Measurements from ENCODE around the gene CAPN15.

CAPN15 gene

GRCh38 chr16:580141-580945, 52.8 kb downstream of the CAPN15 start:
- Histone ChIP-seq H3K36me3 (ENCODE audit: control insufficient read depth, low read depth, low read length) (no peaks in the 10 kb centered on the region), H3K9me3 (ENCODE audit: control insufficient read depth, low read depth, low read length) (no peaks in the 10 kb centered on the region), H3K4me1 (ENCODE audit: control insufficient read depth, low read depth, low read length) (peaks cover 11% of the 10 kb centered on the region), H3K27me3 (ENCODE audit: control insufficient read depth, insufficient read depth, low read length) (peaks cover 2% of the 10 kb centered on the region), H3K9ac (ENCODE audit: low read length) (no peak overlapping the region), H3K27ac (ENCODE audit: low read length) (no peak overlapping the region), H3K4me3 (ENCODE audit: low read length) (no peak overlapping the region)

DNA sequence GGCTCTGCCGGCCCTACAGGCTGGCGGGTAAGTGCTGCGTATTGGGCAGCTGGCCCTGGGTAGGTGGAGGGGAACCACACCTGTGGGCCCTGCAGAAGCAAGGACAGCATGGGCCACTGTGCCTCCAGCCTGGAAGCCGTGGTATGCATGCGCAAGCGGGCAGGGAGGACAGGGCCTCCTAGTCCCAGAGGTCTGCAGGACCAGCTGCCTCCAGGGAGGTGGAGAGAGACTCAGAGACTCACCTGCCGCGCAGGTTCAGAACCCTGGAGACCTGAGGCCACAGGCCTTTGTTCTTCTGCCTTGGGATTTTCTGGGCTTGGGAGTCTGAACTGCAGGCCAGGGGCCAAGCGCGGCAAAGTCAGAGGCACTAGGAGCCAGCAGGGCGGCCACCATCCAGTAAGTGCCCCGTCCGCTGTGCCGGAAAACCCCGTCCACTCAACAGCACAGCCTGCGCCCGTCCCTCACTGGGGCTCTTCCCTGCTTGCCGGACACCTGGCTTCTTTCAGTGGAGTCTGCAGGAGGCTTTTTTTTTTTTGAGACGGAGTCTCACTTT, 53.5 kb downstream of the CAPN15 start:
- Histone ChIP-seq H3K9me3 (ENCODE audit: control insufficient read depth, low read depth, low read length) (no peaks in the 10 kb centered on the region), H3K36me3 (ENCODE audit: control insufficient read depth, low read depth, low read length) (no peaks in the 10 kb centered on the region), H3K4me3 (ENCODE audit: low read length) (no peak overlapping the region), H3K27me3 (ENCODE audit: control insufficient read depth, insufficient read depth, low read length) (peaks cover 9% of the 10 kb centered on the region), H3K27ac (ENCODE audit: low read length) (no peak overlapping the region), H3K9ac (ENCODE audit: low read length) (no peak overlapping the region), H3K4me1 (ENCODE audit: control insufficient read depth, low read depth, low read length) (peaks cover 11% of the 10 kb centered on the region)

GRCh38 chr16:582218-582613, 54.7 kb downstream of the CAPN15 start:
- Histone ChIP-seq H3K36me3 (ENCODE audit: control insufficient read depth, low read depth, low read length) (no peaks in the 10 kb centered on the region), H3K27ac (ENCODE audit: low read length) (no peak overlapping the region), H3K4me3 (ENCODE audit: low read length) (no peak overlapping the region), H3K9me3 (ENCODE audit: control insufficient read depth, low read depth, low read length) (no peaks in the 10 kb centered on the region), H3K4me1 (ENCODE audit: control insufficient read depth, low read depth, low read length) (peaks cover 11% of the 10 kb centered on the region), H3K27me3 (ENCODE audit: control insufficient read depth, insufficient read depth, low read length) (peaks cover 21% of the 10 kb centered on the region), H3K9ac (ENCODE audit: low read length) (no peak overlapping the region)

GRCh38 chr16:582614-583331, 55.3 kb downstream of the CAPN15 start:
- Histone ChIP-seq H3K36me3 (ENCODE audit: control insufficient read depth, low read depth, low read length) (no peaks in the 10 kb centered on the region), H3K27ac (ENCODE audit: low read length) (no peak overlapping the region), H3K9ac (ENCODE audit: low read length) (no peak overlapping the region), H3K4me3 (ENCODE audit: low read length) (no peak overlapping the region), H3K27me3 (ENCODE audit: control insufficient read depth, insufficient read depth, low read length) (peaks cover 26% of the 10 kb centered on the region), H3K9me3 (ENCODE audit: control insufficient read depth, low read depth, low read length) (no peaks in the 10 kb centered on the region), H3K4me1 (ENCODE audit: control insufficient read depth, low read depth, low read length) (peaks cover 11% of the 10 kb centered on the region)

DNA sequence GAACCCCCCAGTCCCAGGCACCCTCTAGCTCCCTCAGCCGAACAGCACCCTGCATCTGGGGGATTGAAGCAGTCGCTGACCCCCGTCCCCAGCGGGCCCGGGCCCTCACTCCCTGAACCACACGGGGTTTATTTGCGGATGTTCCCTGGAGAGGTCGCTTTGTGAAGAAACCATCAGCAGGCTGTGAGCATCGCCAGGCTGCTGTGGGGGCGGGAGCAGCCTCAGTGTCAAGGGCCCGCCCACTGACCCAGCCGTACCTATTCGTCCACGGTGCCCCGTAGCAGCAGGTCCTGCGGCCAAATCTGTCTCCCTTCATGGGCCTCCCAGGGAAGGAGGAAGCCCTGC, 55.9 kb downstream of the CAPN15 start:
- H3K9me3 ChIP-seq (ENCODE audit: control insufficient read depth, low read depth, low read length) = no peaks in the 10 kb centered on the region
- H3K36me3 ChIP-seq (ENCODE audit: control insufficient read depth, low read depth, low read length) = no peaks in the 10 kb centered on the region
- peaks cover 11% of the 10 kb centered on the region for H3K4me1 ChIP-seq (ENCODE audit: control insufficient read depth, low read depth, low read length)
- peaks cover 27% of the 10 kb centered on the region for H3K27me3 ChIP-seq (ENCODE audit: control insufficient read depth, insufficient read depth, low read length)
- H3K9ac ChIP-seq (ENCODE audit: low read length) = no peak overlapping the region
- H3K27ac ChIP-seq (ENCODE audit: low read length) = no peak overlapping the region
- no peak overlapping the region for H3K4me3 ChIP-seq (ENCODE audit: low read length)

GRCh38 chr16:583815-584591, 56.5 kb downstream of the CAPN15 start:
- H3K4me3 ChIP-seq (ENCODE audit: low read length) = peak overlapping the region; percentile 21
- no peaks in the 10 kb centered on the region for H3K36me3 ChIP-seq (ENCODE audit: control insufficient read depth, low read depth, low read length)
- no peak overlapping the region for H3K27ac ChIP-seq (ENCODE audit: low read length)
- H3K4me1 ChIP-seq (ENCODE audit: control insufficient read depth, low read depth, low read length) = peaks cover 11% of the 10 kb centered on the region
- no peaks in the 10 kb centered on the region for H3K9me3 ChIP-seq (ENCODE audit: control insufficient read depth, low read depth, low read length)
- H3K27me3 ChIP-seq (ENCODE audit: control insufficient read depth, insufficient read depth, low read length) = peaks cover 27% of the 10 kb centered on the region
- no peak overlapping the region for H3K9ac ChIP-seq (ENCODE audit: low read length)

DNA sequence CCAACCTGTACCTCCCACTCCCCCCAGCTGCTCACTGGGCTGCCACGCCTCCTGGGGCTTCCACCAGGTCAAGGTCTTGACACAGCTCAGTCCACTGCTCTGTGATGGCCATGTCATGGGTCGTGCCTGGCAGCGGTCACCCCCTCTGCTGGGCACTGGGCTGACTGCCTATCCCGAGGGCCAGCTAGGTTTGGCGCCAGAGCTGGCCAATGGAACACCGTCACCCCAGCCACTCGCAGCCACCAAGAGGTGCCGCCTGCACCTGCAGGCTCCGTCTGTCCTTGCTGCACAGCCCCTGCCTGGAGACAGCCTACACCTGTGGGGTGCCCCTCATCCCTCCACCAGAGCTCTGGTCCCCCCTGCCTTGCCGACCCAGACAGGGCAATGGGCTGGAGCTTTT, 57.8 kb downstream of the CAPN15 start:
- Histone ChIP-seq H3K9me3 (ENCODE audit: control insufficient read depth, low read depth, low read length) (no peaks in the 10 kb centered on the region), H3K9ac (ENCODE audit: low read length) (no peak overlapping the region), H3K4me1 (ENCODE audit: control insufficient read depth, low read depth, low read length) (peaks cover 11% of the 10 kb centered on the region), H3K4me3 (ENCODE audit: low read length) (no peak overlapping the region), H3K36me3 (ENCODE audit: control insufficient read depth, low read depth, low read length) (no peaks in the 10 kb centered on the region), H3K27me3 (ENCODE audit: control insufficient read depth, insufficient read depth, low read length) (peaks cover 27% of the 10 kb centered on the region), H3K27ac (ENCODE audit: low read length) (no peak overlapping the region)

GRCh38 chr16:586047-586644, 58.6 kb downstream of the CAPN15 start:
- no peaks in the 10 kb centered on the region for H3K36me3 ChIP-seq (ENCODE audit: control insufficient read depth, low read depth, low read length)
- H3K27me3 ChIP-seq (ENCODE audit: control insufficient read depth, insufficient read depth, low read length) = peaks cover 35% of the 10 kb centered on the region
- H3K4me1 ChIP-seq (ENCODE audit: control insufficient read depth, low read depth, low read length) = peaks cover 11% of the 10 kb centered on the region
- H3K4me3 ChIP-seq (ENCODE audit: low read length) = no peak overlapping the region
- H3K27ac ChIP-seq (ENCODE audit: low read length) = no peak overlapping the region
- no peak overlapping the region for H3K9ac ChIP-seq (ENCODE audit: low read length)
- H3K9me3 ChIP-seq (ENCODE audit: control insufficient read depth, low read depth, low read length) = no peaks in the 10 kb centered on the region

DNA sequence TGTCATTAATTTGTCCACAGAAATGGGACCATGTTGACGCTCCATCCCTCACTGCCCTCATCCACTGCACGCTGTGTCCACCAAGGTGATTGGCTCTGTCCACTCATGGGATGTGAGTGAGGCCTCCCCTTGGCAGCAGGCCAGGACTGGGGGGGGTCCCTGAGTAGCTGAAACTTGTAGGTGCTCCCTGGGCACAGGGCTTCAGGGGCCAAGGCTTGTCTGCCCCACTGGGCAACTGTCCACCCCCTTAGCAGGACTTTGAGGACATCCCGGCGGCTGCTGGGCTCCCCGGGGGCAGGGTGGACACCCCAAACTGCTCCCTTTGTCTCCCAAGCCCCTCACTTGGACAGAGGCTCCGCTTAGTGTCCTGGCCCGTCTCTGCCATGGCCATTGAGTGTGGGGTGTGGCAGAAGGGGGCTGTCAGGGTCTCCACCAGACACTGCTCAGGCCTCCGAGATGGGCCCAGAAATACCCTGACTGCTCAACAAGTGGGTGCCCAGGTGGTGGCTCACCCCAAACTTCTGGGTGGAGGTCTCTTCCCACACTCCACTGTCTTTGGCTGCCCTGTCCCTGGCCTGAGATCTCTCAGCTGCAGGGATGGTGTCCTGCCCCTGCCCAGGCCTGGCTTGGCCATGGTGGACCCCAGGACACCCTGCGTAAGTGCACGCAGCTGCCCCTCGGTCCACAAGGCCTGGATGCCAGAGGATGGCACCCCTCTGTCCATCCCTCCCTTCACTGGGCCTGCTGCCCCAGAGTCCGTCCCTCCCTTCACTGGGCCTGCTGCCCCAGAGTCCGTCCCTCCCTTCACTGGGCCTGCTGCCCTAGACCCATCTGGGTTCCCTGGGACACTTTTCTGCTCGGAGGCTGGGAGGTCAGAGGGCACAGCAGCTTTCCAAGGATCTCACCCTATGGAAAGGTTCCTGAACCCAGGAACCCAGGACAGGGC, 59.4 kb downstream of the CAPN15 start:
- Histone ChIP-seq H3K9me3 (ENCODE audit: control insufficient read depth, low read depth, low read length) (no peaks in the 10 kb centered on the region), H3K9ac (ENCODE audit: low read length) (no peak overlapping the region), H3K27ac (ENCODE audit: low read length) (no peak overlapping the region), H3K36me3 (ENCODE audit: control insufficient read depth, low read depth, low read length) (no peaks in the 10 kb centered on the region), H3K4me3 (ENCODE audit: low read length) (no peak overlapping the region), H3K27me3 (ENCODE audit: control insufficient read depth, insufficient read depth, low read length) (peaks cover 42% of the 10 kb centered on the region), H3K4me1 (ENCODE audit: control insufficient read depth, low read depth, low read length) (peaks cover 11% of the 10 kb centered on the region)

DNA sequence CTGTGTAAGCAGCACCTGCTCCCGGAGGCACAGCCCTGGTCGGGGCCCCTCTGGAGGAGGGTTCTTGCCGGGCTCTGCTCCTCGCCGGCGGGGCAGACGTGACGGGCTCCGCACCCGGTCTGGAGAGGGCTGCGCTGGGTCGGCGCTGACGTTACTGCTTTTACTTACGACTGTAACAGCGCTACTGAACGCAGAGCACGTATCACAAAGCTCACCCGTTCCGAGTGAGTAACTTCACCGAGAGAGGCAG, 61.1 kb downstream of the CAPN15 start:
- peaks cover 5% of the 10 kb centered on the region for H3K4me1 ChIP-seq (ENCODE audit: control insufficient read depth, low read depth, low read length)
- H3K9ac ChIP-seq (ENCODE audit: low read length) = peak overlapping the region; percentile 89
- peak overlapping the region; percentile 41 for H3K27ac ChIP-seq (ENCODE audit: low read length)
- peaks cover 5% of the 10 kb centered on the region for H3K36me3 ChIP-seq (ENCODE audit: control insufficient read depth, low read depth, low read length)
- peak overlapping the region; percentile 86 for H3K4me3 ChIP-seq (ENCODE audit: low read length)
- H3K9me3 ChIP-seq (ENCODE audit: control insufficient read depth, low read depth, low read length) = no peaks in the 10 kb centered on the region
- H3K27me3 ChIP-seq (ENCODE audit: control insufficient read depth, insufficient read depth, low read length) = peaks cover 44% of the 10 kb centered on the region
